Activated CD8-positive, alpha-beta T cell treated with anti-CD3 and anti-CD28 coated beads for 36 hours (primary cell): ENCODE measurements around the gene ARHGAP42. TPM values are rescaled to one million over a fixed set of nuclear protein-coding genes. Genes with fewer than 3 reads are reported as not detected.

Experiments used
- ATAC-seq: fragments of 200-7000 bp; cut with Tn5 transposase; one replicate; pipeline ENCODE4 v1.10.0; 2021; ENCODE audit warnings: mild to moderate bottlenecking, moderate library complexity
- CTCF ChIA-PET: fragments of 350-600 bp; sonication (Branson Sonifier 250); formaldehyde crosslinking; loops from one replicate; lab custom pipeline; 2021; ENCODE audit warnings: antibody characterized with exemption; lab: Charles Lee
- POLR2A ChIA-PET: fragments of 350-600 bp; sonication (Branson Sonifier 250); formaldehyde crosslinking; loops from one replicate; lab custom pipeline; 2021; ENCODE audit warnings: antibody characterized with exemption; lab: Charles Lee
- DNase-seq: peaks from one replicate; pipeline ENCODE4 v3.0.0-alpha.2; 2020
- H3K27ac Mint-ChIP-seq: one replicate; pipeline ENCODE4 v1.8.0; 2021; ENCODE audit warnings: mild to moderate bottlenecking, mixed read lengths
- H3K27me3 Mint-ChIP-seq: one replicate; pipeline ENCODE4 v1.8.0; 2021; ENCODE audit warnings: mixed read lengths
- H3K36me3 Mint-ChIP-seq: one replicate; pipeline ENCODE4 v1.8.0; 2021; ENCODE audit warnings: low read depth, mixed read lengths
- H3K4me1 Mint-ChIP-seq: one replicate; pipeline ENCODE4 v1.8.0; 2021; ENCODE audit warnings: low read depth, mixed read lengths
- H3K4me3 Mint-ChIP-seq: one replicate; pipeline ENCODE4 v1.8.0; 2021; ENCODE audit warnings: mild to moderate bottlenecking, moderate library complexity, mixed read lengths
- H3K9me3 Mint-ChIP-seq: one replicate; pipeline ENCODE4 v1.8.0; 2021; ENCODE audit warnings: mixed read lengths
- intact Hi-C: fragments of 100-400 bp; cut with micrococcal nuclease; formaldehyde crosslinking; loops from one replicate; pipeline ENCODE4 v1.10.0; 2022
- total RNA-seq, 2 experiments: library from RNA; stranded (reverse); gene quantifications; one replicate each; pipeline ENCODE4 v1.2.3, GENCODE V29; 2021
- TF ChIP-seq, protein P1 (sequence below): fragments of 200-600 bp; IDR thresholded peaks from one replicate; pipeline ENCODE4 v1.8.0; 2022; ENCODE audit warnings: antibody characterized with exemption, mild to moderate bottlenecking

The ARHGAP42 gene
- total RNA-seq, 2 experiments from 2014 or later, result 0.20 to 0.41 TPM

DNA sequence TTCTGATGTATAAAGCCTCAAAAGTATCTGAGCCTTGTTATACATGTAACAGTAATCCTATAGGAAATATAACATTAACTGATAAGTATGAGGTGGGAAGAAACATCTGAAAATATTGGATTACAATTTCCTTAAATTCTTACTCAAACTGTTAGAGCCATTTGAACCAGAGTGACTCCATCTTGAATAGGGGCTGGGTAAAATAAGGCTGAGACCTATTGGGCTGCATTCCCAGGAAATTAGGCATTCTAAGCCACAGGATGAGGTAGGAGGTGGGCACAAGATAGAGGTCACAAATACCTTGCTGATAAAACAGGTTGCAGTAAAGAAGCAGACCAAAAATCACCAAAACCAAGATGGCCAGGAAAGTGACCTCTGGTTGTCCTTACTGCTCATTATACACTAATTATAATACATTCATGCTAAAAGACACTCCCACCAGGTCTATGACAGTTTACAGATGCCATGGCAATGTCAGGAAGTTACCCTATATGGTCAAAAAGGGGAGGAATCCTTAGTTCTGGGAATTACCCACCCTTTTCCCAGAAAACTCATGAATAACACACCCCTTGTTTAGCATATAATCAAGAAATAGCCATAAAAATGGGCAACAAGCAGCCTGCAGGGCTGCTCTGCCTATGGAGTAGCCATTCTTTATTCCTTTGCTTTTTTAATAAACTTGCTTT, 327.7 kb downstream of the ARHGAP42 start:
- Mint-ChIP-seq H3K27me3 (no peaks in the 10 kb centered on the region), H3K9me3 (peaks cover 2% of the 10 kb centered on the region), H3K36me3 (no peaks in the 10 kb centered on the region), H3K4me1 (no peaks in the 10 kb centered on the region), H3K27ac (no peak overlapping the region), H3K4me3 (no peak overlapping the region)
- ChIA-PET CTCF (no interaction called here), POLR2A (no interaction called here)
- intact Hi-C loops, result no loop called here
- TF ChIP-seq, protein P1, sequence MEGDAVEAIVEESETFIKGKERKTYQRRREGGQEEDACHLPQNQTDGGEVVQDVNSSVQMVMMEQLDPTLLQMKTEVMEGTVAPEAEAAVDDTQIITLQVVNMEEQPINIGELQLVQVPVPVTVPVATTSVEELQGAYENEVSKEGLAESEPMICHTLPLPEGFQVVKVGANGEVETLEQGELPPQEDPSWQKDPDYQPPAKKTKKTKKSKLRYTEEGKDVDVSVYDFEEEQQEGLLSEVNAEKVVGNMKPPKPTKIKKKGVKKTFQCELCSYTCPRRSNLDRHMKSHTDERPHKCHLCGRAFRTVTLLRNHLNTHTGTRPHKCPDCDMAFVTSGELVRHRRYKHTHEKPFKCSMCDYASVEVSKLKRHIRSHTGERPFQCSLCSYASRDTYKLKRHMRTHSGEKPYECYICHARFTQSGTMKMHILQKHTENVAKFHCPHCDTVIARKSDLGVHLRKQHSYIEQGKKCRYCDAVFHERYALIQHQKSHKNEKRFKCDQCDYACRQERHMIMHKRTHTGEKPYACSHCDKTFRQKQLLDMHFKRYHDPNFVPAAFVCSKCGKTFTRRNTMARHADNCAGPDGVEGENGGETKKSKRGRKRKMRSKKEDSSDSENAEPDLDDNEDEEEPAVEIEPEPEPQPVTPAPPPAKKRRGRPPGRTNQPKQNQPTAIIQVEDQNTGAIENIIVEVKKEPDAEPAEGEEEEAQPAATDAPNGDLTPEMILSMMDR, result no peak
- DNase-seq (no peak), ATAC-seq (no peak)

DNA sequence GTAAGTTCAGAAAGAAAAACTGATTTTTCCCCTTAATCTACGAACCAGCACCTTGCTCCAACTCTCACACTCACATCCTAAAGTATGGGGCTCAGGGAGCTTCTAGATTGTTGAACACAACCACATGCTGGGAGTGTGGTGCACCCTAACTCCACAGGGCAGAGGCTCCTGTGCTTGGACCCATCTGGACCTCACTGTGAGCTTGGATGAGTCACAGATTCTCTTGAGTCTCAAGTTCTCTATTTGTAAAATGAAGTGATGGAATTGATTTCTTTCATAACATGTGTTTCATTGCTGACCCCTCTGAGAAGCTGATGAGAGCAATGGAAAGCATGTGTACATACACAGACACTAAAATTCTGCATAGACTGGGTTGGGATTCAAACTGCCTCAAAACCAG, 332.8 kb downstream of the ARHGAP42 start:
- H3K36me3 Mint-ChIP-seq, result no peaks in the 10 kb centered on the region
- no peaks in the 10 kb centered on the region for H3K27me3 Mint-ChIP-seq
- no peaks in the 10 kb centered on the region for H3K4me1 Mint-ChIP-seq
- ChIA-PET CTCF (no interaction called here), POLR2A (no interaction called here)
- TF ChIP-seq, protein P1, result no peak
- DNase-seq, result no peak
- H3K4me3 Mint-ChIP-seq, result no peak overlapping the region
- intact Hi-C loops, result no loop called here
- H3K9me3 Mint-ChIP-seq, result no peaks in the 10 kb centered on the region
- H3K27ac Mint-ChIP-seq, result no peak overlapping the region
- no peak for ATAC-seq

DNA sequence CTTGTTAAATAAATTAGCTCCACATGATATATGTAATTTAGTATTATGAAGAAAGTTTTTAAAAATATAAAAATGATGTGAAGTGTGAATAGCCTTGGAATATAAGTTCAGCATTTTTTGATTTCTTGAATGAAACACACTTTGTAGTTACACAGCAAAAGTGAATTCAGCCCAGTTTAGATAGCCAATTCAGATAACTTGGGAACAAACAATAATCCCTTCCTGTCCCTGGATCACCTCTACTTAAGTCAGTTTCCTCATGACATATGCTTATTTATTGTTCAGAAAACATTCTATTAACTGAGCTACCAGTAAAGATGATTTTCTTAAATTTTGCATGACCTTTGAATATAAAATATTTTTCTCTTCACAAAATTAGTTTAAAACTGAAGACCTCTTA, 335.2 kb downstream of the ARHGAP42 start:
- Mint-ChIP-seq H3K4me3 (no peak overlapping the region), H3K36me3 (no peaks in the 10 kb centered on the region), H3K27me3 (no peaks in the 10 kb centered on the region), H3K4me1 (no peaks in the 10 kb centered on the region), H3K9me3 (no peaks in the 10 kb centered on the region), H3K27ac (no peak overlapping the region)
- POLR2A ChIA-PET, result no interaction called here
- CTCF ChIA-PET, result no interaction called here
- TF ChIP-seq, protein P1, result no peak
- ATAC-seq (no peak), DNase-seq (no peak)
- intact Hi-C loops, result no loop called here

DNA sequence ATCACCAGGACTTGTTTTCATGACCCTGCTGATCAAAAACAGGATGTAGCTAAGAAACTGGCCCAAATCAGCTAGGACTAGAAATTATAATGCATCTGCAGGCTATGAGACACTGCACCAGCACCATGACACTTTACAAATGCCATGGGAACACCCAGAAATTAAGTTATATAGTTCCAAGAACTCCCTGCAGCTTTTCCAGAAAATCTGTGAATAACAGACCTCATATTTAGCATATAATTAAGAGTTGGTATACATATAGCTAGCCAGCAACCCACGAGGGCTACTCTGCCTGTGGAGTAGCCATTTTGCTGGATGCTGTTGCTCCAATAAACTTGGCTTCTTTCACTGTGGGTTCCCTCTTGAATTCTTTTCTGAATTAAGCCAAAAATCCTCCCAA, 341.6 kb downstream of the ARHGAP42 start:
- H3K27ac Mint-ChIP-seq, result no peak overlapping the region
- DNase-seq (no peak), ATAC-seq (no peak)
- H3K36me3 Mint-ChIP-seq, result no peaks in the 10 kb centered on the region
- intact Hi-C loops, result no loop called here
- no peaks in the 10 kb centered on the region for H3K4me1 Mint-ChIP-seq
- TF ChIP-seq, protein P1, result no peak
- no peaks in the 10 kb centered on the region for H3K9me3 Mint-ChIP-seq
- H3K4me3 Mint-ChIP-seq, result no peak overlapping the region
- POLR2A ChIA-PET, result no interaction called here
- CTCF ChIA-PET, result no interaction called here
- no peaks in the 10 kb centered on the region for H3K27me3 Mint-ChIP-seq

DNA sequence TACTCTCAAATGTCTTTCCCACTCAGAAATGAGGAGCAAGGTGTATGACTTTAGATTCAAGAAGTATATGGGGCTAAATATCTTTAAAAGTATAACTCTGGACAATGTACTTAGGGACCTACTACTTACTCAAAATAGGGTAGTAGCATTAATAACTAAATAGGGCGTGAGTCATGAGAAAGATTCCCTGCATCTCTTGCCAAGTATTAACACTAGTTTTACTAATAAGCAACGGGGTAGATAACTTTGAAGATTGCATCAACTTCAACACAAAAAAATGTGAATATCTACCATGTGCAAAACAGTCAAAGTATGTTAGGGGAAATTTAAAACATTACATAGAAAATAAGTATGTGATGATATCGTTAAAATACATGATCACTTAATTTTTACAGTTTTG, 342.9 kb downstream of the ARHGAP42 start:
- no peaks in the 10 kb centered on the region for H3K9me3 Mint-ChIP-seq
- ATAC-seq, result no peak

More for the DNA sequence above, 342.9 kb downstream of the ARHGAP42 start:
- Mint-ChIP-seq H3K4me1 (no peaks in the 10 kb centered on the region), H3K4me3 (no peak overlapping the region), H3K36me3 (no peaks in the 10 kb centered on the region), H3K27ac (no peak overlapping the region), H3K27me3 (no peaks in the 10 kb centered on the region)
- no peak for DNase-seq
- intact Hi-C loops, result no loop called here
- POLR2A ChIA-PET, result no interaction called here
- TF ChIP-seq, protein P1, result no peak
- CTCF ChIA-PET, result no interaction called here
